K562 (cell line): ENCODE measurements around the gene BSN. TPM values are rescaled to one million over a fixed set of nuclear protein-coding genes. Genes with fewer than 3 reads are reported as not detected.
"Not testable (repeated sequence)": the region's sequence is repeated elsewhere in the genome, so short reads cannot be mapped to it uniquely, and the experiment has no call there.

ENCODE experiments used
- ATAC-seq: fragments of 200-7000 bp; cut with Tn5 transposase; 3 replicates; pipeline ENCODE4 v1.9.1; 2020; ENCODE audit warnings: moderate library complexity
- BruUV-seq: library from RNA; stranded (reverse); fragments of 400-500 nt; replicated peaks from 2 replicates; lab custom pipeline; 2021; lab: Mats Ljungman, UMichigan
- CTCF ChIA-PET: fragments of 300-600 bp; formaldehyde crosslinking; extraction: SDS; loops from one replicate; lab custom pipeline; 2021; ENCODE audit warnings: low intra/inter-chr PET ratio; lab: Yijun Ruan, JAX
- POLR2A ChIA-PET: fragments of 300-600, 350-650 bp; sonication (Branson Sonifier 250); formaldehyde crosslinking; extraction: SDS; loops from one replicate; lab custom pipeline; 2021; ENCODE audit warnings: antibody characterized with exemption, inconsistent platforms; lab: Yijun Ruan, JAX
- DNase-seq, 4 experiments: peaks; one replicate each; pipeline versions ENCODE4 v3.0.0 to v3.0.0-alpha.2; 2011 to 2018; ENCODE audit warnings: low spot score in 3 of 4, mixed read lengths in 3 of 4; ENCODE audit errors: extremely low read depth in 1 of 4
- FAIRE-seq: peaks from 2 replicates; lab custom pipeline; 2011; peaks lifted over from hg19 to GRCh38; lab: Jason Lieb, UNC
- H2AFZ ChIP-seq: 2 replicates; pipeline ENCODE4 v1.6.0; 2011; ENCODE audit warnings: low read depth, low read length, control low read depth, inconsistent platforms
- H3K27ac ChIP-seq: fragments of 200-600 bp; 3 replicates; pipeline ENCODE4 v1.8.0; 2011; ENCODE audit warnings: low read depth, mild to moderate bottlenecking, control low read depth, inconsistent platforms, low read length, moderate library complexity, mixed read lengths; ENCODE audit errors: extremely low read depth
- H3K27me3 ChIP-seq, 2 experiments: fragments of 300-600 bp in 1 of 2; 2 replicates in 1 of 2; 3 replicates in 1 of 2; pipeline versions ENCODE4 v1.6.0 to v1.8.0; 2011; ENCODE audit warnings: inconsistent platforms in 2 of 2, low read length in 2 of 2, mild to moderate bottlenecking in 1 of 2, mixed read lengths in 1 of 2, moderate library complexity in 1 of 2; ENCODE audit not compliant: control insufficient read depth in 2 of 2, insufficient read depth in 2 of 2
- H3K36me3 ChIP-seq: fragments of 300-600 bp; 3 replicates; pipeline ENCODE4 v1.8.0; 2011; ENCODE audit warnings: mild to moderate bottlenecking, low read length, inconsistent platforms; ENCODE audit not compliant: control insufficient read depth, insufficient read depth
- H3K4me1 ChIP-seq, 2 experiments: fragments of 200-600 bp in 1 of 2; replicated peaks in 1 of 2; 2 replicates in 1 of 2; 3 replicates in 1 of 2; pipeline versions ENCODE4 v1.5.1 to v1.8.0; 2011; ENCODE audit warnings: inconsistent platforms in 2 of 2, low read length in 2 of 2, mild to moderate bottlenecking in 1 of 2, mixed read lengths in 1 of 2, moderate library complexity in 1 of 2; ENCODE audit not compliant: control insufficient read depth in 2 of 2, insufficient read depth in 2 of 2
- H3K4me2 ChIP-seq: 2 replicates; pipeline ENCODE4 v1.6.1; 2011; ENCODE audit warnings: low read length, control low read depth, inconsistent platforms, mixed read lengths; ENCODE audit not compliant: insufficient read depth
- H3K4me3 ChIP-seq: fragments of 200-600 bp; sonication (generic), shearing (Covaris generic); 2 replicates; pipeline ENCODE4 v1.5.1; 2016; ENCODE audit warnings: control low read depth, inconsistent platforms
- H3K79me2 ChIP-seq: fragments of 200-600 bp; 3 replicates; pipeline ENCODE4 v1.8.0; 2011; ENCODE audit warnings: low read length, inconsistent platforms; ENCODE audit not compliant: control insufficient read depth, insufficient read depth
- H3K9ac ChIP-seq, 2 experiments: 2 replicates each; pipeline versions ENCODE4 v1.6.0 to v1.6.1; 2011; ENCODE audit warnings: low read depth in 2 of 2, low read length in 2 of 2, control low read depth in 1 of 2, inconsistent platforms in 1 of 2, mild to moderate bottlenecking in 1 of 2, mixed read lengths in 1 of 2; ENCODE audit not compliant: insufficient read depth in 1 of 2
- H3K9me1 ChIP-seq: one replicate; pipeline ENCODE4 v1.6.0; 2011; ENCODE audit warnings: inconsistent platforms, mild to moderate bottlenecking, low read length, moderate library complexity; ENCODE audit not compliant: control insufficient read depth, insufficient read depth
- H3K9me3 ChIP-seq: replicated peaks from 2 replicates; pipeline ENCODE4 v1.5.1; 2011; ENCODE audit warnings: low read depth, low read length, inconsistent platforms; ENCODE audit not compliant: control insufficient read depth, insufficient read depth
- H4K20me1 ChIP-seq: replicated peaks from 2 replicates; pipeline ENCODE4 v1.6.1; 2011; ENCODE audit warnings: low read length, inconsistent platforms, mixed read lengths; ENCODE audit not compliant: control insufficient read depth, insufficient read depth
- CXXC5 ChIP-seq: fragments of 250-450 bp; sonication (Bioruptor Pico); IDR thresholded peaks from 2 replicates; pipeline ENCODE4 v1.8.0; 2022; ENCODE audit warnings: inconsistent platforms, mild to moderate bottlenecking, moderate library complexity
- FOXJ2 ChIP-seq: fragments of 200-800 bp; sonication (Bioruptor generic); IDR thresholded peaks from 2 replicates; pipeline ENCODE4 v1.6.1; 2016; ENCODE audit warnings: missing genetic modification characterization, missing compliant biosample characterization
- FOXM1 ChIP-seq, 2 experiments: fragments of 450-650 bp in 1 of 2; sonication (generic) in 1 of 2; formaldehyde crosslinking in 1 of 2; IDR thresholded peaks; 2 replicates each; pipeline versions ENCODE4 v1.6.1 to v1.9.0; 2017 to 2022; ENCODE audit warnings: low read depth in 2 of 2, mild to moderate bottlenecking in 2 of 2, missing genetic modification reagents in 1 of 2, moderate library complexity in 1 of 2
- NONO ChIP-seq, 2 experiments: fragments of 200-400 bp in 1 of 2; fragments of 450-650 bp in 1 of 2; formaldehyde crosslinking in 1 of 2; IDR thresholded peaks; 2 replicates each; pipeline ENCODE4 v1.6.1; 2017; ENCODE audit warnings: low read depth in 2 of 2, mild to moderate bottlenecking in 2 of 2, moderate library complexity in 2 of 2, low read length in 1 of 2
- SP1 ChIP-seq: sonication (generic); formaldehyde crosslinking; IDR thresholded peaks from 2 replicates; pipeline ENCODE4 v1.8.1; 2022; ENCODE audit warnings: mild to moderate bottlenecking, missing genetic modification reagents
- SREBF2 ChIP-seq: sonication (generic); formaldehyde crosslinking; IDR thresholded peaks from 2 replicates; pipeline ENCODE4 v1.4.0; 2020; ENCODE audit warnings: mild to moderate bottlenecking, missing genetic modification reagents
- STAT5B ChIP-seq: fragments of 250-450 bp; sonication (Bioruptor Pico); IDR thresholded peaks from 2 replicates; pipeline ENCODE4 v1.8.0; 2021; ENCODE audit warnings: mild to moderate bottlenecking, inconsistent platforms
- ZBTB8A ChIP-seq: fragments of 450-650 bp; IDR thresholded peaks from 2 replicates; pipeline ENCODE4 v1.6.1; 2018; ENCODE audit warnings: mild to moderate bottlenecking, moderate library complexity; ENCODE audit not compliant: partially characterized antibody
- ZNF77 ChIP-seq: fragments of 250-450 bp; sonication (Bioruptor Pico); IDR thresholded peaks from 2 replicates; pipeline ENCODE4 v1.5.0; 2020
- WGBS: fragments of 100-300 bp; shearing (Covaris generic); methylation state at CpG from one replicate; pipeline ENCODE4 v1.1.6; 2016; ENCODE audit warnings: low coverage, mixed read lengths; ENCODE audit not compliant: insufficient coverage; ENCODE audit errors: missing lambda C conversion rate; 5-methylcytosine and 5-hydroxymethylcytosine counted together
- in situ Hi-C: fragments of 300-500 bp; cut with MboI; formaldehyde crosslinking; loops from 4 replicates; pipeline ENCODE4 v1.15.0; 2018; ENCODE audit warnings: inconsistent platforms, mixed read lengths
- intact Hi-C: fragments of 100-400 bp; cut with micrococcal nuclease; formaldehyde crosslinking; loops from 2 replicates; pipeline ENCODE4 v1.14.2; 2022
- polyA plus RNA-seq, 8 experiments: library from polyadenylated mRNA; depleted of rRNA in 4 of 8; stranded (reverse) in 5 of 8; unstranded in 3 of 8; fragments of >200 nt; fragmentation: Nextera tagmentation in 2 of 8; fragmentation: Illumina TruSeq in 1 of 8; extraction: Ambion mirVana in 2 of 8; extraction: Trizol in 1 of 8; gene quantifications; 2 replicates each; pipeline versions ENCODE4 v1.2.1 to v1.2.3, GENCODE V29; 2011 to 2014; ENCODE audit warnings: inconsistent platforms in 1 of 8, missing spikeins in 1 of 8
- total RNA-seq, 7 experiments: library from RNA; depleted of rRNA in 6 of 7; stranded (reverse); fragments of >200 nt in 6 of 7; fragmentation: Illumina TruSeq in 2 of 7; extraction: Trizol in 2 of 7; gene quantifications; 2 replicates each; pipeline versions ENCODE4 v1.2.1 to v1.2.3, GENCODE V29; 2011 to 2021; ENCODE audit warnings: low replicate concordance in 1 of 7
- TF ChIP-seq, protein P1 (sequence below): fragments of 450-650 bp; IDR thresholded peaks from 2 replicates; pipeline ENCODE4 v1.6.1; 2017; ENCODE audit warnings: mild to moderate bottlenecking, moderate library complexity
- TF ChIP-seq, protein P2 (sequence below): fragments of 450-650 bp; formaldehyde crosslinking; IDR thresholded peaks from 2 replicates; pipeline ENCODE4 v1.4.0; 2020; ENCODE audit warnings: mild to moderate bottlenecking, moderate library complexity

Gene BSN
- total and polyA plus RNA-seq, 9 of the 15 experiments (the other 6 are each of a cell fraction or from before 2014, with no cell fraction given) = 0.03 to 1.5 (median 0.29) TPM

- H3K79me2 ChIP-seq = peaks cover 16% of the 10 kb centered on the region
- H3K4me1 ChIP-seq = peaks cover 0 to 14% of the 10 kb centered on the region in 2 experiments; a peak in 4 of 5 replicates
- H3K27me3 ChIP-seq, H3K9ac ChIP-seq, intact Hi-C loops, H3K9me1 ChIP-seq, DNase-seq, in situ Hi-C loops, H3K27ac ChIP-seq, H3K4me2 ChIP-seq, H3K4me3 ChIP-seq, BruUV-seq, CTCF ChIA-PET, H2AFZ ChIP-seq, H3K9me3 ChIP-seq, H4K20me1 ChIP-seq: not testable (repeated sequence)
- 100% methylated on average over 3 of the region's 4 CpGs for WGBS
- FAIRE-seq (peak; percentile 63), ATAC-seq (peak; percentile 64)
- H3K36me3 ChIP-seq = peaks cover 31% of the 10 kb centered on the region; the same call in 2 of the 3 replicates
- POLR2A ChIA-PET = interaction anchor here (0.6 kb wide), 1 partner anchor 194 kb away, joined by 3 read pairs; no protein-coding TSS in a partner anchor
Measured at GRCh38 chr3:49695350-49696015, 141.2 kb downstream of the BSN start.

DNA sequence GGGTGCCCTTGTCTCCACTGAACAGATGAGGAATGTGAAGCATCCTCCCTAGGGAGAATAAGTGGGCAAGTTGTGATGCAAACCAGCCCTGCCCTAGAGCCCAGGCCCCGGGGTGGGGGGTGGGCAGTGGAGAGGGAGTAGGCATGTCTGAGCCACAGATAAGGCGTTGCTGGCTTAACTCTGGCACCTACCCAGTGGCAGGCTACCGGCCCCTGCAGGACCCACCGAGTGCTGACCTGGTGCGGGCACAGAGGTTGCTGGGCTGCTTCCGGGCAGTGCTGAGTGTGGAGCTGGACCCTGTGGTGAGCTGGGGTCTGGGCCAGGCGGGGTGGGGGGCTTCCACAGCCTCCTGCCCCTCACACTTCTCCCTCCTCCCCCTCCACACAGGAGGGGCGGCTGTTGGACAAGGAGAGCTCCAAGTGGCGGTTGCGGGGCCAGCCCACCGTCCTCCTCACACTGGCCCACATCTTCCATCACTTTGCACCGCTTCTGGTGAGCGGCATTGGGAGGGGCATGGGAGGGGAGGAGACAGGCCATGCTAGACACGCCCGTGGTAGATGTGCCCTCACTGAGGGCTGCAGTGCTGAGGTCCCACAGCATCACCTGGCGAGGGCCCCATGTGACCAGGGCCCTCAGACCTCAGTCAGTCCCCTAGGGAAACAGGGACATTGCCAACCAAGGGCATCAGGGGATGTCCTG, 145.2 kb downstream of the BSN start:
- Histone ChIP-seq H4K20me1 (no peaks in the 10 kb centered on the region), H3K9me3 (no peaks in the 10 kb centered on the region), H3K9ac (no peak overlapping the region), H3K4me2 (no peak overlapping the region), H3K9me1 (peaks cover 3% of the 10 kb centered on the region), H3K27ac (no peak overlapping the region), H3K4me1 (peaks cover 0 to 10% of the 10 kb centered on the region in 2 experiments; a peak in 3 of 5 replicates), H3K79me2 (peaks cover under 1% of the 10 kb centered on the region; the same call in 1 of the 3 replicates), H2AFZ (no peak overlapping the region), H3K4me3 (no peak overlapping the region), H3K27me3 (no peaks in the 10 kb centered on the region), H3K36me3 (peaks cover 64% of the 10 kb centered on the region; the same call in 2 of the 3 replicates)
- no TSS peak for BruUV-seq
- ChIA-PET CTCF (no interaction called here), POLR2A (interaction anchor here (0.6 kb wide), 1 partner anchor 45 kb away, joined by 3 read pairs; no protein-coding TSS in a partner anchor)
- DNase-seq (no peak), ATAC-seq (no peak), FAIRE-seq (no peak)
- 80% methylated on average over 1 of the region's 16 CpGs for WGBS
- in situ Hi-C loops = no loop called here
- intact Hi-C loops = no loop called here
- TF ChIP-seq FOXM1 (IDR thresholded peaks at IDR 0.05; ENCODE audit: low read depth) = no peak
- TF ChIP-seq FOXM1 (CRISPR knock-in tag; IDR thresholded peaks at IDR 0.05; ENCODE audit: low read depth) = no peak
- no peak for TF ChIP-seq ZNF77 (CRISPR knock-in tag)
- no peak for TF ChIP-seq STAT5B (CRISPR knock-in tag)
- no peak for TF ChIP-seq FOXJ2 (tag)
- no peak for TF ChIP-seq CXXC5
- no peak for TF ChIP-seq ZBTB8A
- no peak for TF ChIP-seq SREBF2 (CRISPR knock-in tag)
- TF ChIP-seq SP1 (CRISPR knock-in tag) = no peak
- TF ChIP-seq NONO (IDR thresholded peaks at IDR 0.05; ENCODE audit: low read depth in 2 of 2, low read length in 1 of 2) = no peak
- TF ChIP-seq, protein P1, sequence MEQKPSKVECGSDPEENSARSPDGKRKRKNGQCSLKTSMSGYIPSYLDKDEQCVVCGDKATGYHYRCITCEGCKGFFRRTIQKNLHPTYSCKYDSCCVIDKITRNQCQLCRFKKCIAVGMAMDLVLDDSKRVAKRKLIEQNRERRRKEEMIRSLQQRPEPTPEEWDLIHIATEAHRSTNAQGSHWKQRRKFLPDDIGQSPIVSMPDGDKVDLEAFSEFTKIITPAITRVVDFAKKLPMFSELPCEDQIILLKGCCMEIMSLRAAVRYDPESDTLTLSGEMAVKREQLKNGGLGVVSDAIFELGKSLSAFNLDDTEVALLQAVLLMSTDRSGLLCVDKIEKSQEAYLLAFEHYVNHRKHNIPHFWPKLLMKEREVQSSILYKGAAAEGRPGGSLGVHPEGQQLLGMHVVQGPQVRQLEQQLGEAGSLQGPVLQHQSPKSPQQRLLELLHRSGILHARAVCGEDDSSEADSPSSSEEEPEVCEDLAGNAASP = no peak
- TF ChIP-seq, protein P2, sequence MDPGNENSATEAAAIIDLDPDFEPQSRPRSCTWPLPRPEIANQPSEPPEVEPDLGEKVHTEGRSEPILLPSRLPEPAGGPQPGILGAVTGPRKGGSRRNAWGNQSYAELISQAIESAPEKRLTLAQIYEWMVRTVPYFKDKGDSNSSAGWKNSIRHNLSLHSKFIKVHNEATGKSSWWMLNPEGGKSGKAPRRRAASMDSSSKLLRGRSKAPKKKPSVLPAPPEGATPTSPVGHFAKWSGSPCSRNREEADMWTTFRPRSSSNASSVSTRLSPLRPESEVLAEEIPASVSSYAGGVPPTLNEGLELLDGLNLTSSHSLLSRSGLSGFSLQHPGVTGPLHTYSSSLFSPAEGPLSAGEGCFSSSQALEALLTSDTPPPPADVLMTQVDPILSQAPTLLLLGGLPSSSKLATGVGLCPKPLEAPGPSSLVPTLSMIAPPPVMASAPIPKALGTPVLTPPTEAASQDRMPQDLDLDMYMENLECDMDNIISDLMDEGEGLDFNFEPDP = no peak
